ENCODE results near the gene SRP68.

Gene SRP68

DNA sequence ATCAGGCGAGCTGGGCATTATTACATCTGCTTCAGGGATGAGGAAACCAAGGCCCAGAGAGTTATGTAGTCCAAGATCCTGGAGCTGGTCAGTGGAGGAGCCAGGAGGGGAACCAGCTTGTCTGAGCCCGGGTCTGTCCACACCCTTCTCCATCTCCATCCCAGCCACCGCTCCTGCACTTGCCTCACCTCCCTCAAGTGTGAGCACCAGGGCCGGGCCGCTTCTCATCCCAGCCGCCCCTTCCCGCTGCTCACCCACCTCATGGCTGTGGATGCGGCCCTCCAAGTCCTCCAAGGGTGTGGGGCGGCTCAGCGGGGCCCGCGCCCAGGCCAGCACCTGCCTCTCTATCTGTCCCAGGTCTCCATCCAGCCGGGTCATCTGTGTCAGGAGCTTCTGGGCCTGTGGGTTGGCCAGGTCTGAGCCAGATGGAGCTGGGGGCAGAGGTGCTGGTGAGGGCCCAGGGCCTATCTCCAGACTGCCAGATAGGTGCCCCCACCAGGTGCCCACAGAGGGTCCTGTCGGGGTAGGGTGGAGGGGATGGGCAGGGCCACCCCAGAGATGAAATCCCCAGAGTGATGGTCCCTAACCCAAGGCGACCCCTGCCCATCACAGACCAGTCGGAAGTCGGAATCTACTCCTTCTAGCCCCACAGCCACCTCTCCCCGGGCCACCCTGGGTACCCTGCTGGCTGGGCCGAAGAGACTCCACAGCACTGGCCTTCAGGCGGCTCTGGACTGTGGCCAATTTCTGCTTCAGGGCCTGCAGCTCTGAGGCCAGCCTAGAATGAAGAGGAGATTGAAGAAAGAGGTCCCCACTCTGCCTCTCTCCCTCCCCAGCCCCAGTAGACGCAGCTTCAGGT, 54.6 kb downstream of the SRP68 start:
- no peak for ATAC-seq
- no peak for TF ChIP-seq TOX (CRISPR knock-in tag; IDR thresholded peaks at IDR 0.05; ENCODE audit: borderline replicate concordance)
- TF ChIP-seq ZNF565 (CRISPR knock-in tag; conservative IDR thresholded peaks at IDR 0.05; ENCODE audit: low read depth) = no peak
- TF ChIP-seq ZNF8 (CRISPR knock-in tag; IDR thresholded peaks at IDR 0.05) = no peak
- no peak for TF ChIP-seq CSDC2 (CRISPR knock-in tag; IDR thresholded peaks at IDR 0.05)
- no peak for TF ChIP-seq GLIS3 (CRISPR knock-in tag; IDR thresholded peaks at IDR 0.05)
- TF ChIP-seq, protein P1, sequence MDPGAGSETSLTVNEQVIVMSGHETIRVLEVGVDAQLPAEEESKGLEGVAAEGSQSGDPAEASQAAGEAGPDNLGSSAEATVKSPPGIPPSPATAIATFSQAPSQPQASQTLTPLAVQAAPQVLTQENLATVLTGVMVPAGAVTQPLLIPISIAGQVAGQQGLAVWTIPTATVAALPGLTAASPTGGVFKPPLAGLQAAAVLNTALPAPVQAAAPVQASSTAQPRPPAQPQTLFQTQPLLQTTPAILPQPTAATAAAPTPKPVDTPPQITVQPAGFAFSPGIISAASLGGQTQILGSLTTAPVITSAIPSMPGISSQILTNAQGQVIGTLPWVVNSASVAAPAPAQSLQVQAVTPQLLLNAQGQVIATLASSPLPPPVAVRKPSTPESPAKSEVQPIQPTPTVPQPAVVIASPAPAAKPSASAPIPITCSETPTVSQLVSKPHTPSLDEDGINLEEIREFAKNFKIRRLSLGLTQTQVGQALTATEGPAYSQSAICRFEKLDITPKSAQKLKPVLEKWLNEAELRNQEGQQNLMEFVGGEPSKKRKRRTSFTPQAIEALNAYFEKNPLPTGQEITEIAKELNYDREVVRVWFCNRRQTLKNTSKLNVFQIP (CRISPR knock-in tag; IDR thresholded peaks at IDR 0.05; ENCODE audit: borderline replicate concordance, low read depth) = no peak
- TF ChIP-seq TCF4 (CRISPR knock-in tag; IDR thresholded peaks at IDR 0.05; ENCODE audit: borderline replicate concordance) = no peak
- no peak for TF ChIP-seq ZNF70 (CRISPR knock-in tag; IDR thresholded peaks at IDR 0.05)
- no peak for TF ChIP-seq ESRRG (CRISPR knock-in tag; IDR thresholded peaks at IDR 0.05)
- TF ChIP-seq BACH2 (CRISPR knock-in tag; IDR thresholded peaks at IDR 0.05; ENCODE audit: borderline replicate concordance) = no peak

DNA sequence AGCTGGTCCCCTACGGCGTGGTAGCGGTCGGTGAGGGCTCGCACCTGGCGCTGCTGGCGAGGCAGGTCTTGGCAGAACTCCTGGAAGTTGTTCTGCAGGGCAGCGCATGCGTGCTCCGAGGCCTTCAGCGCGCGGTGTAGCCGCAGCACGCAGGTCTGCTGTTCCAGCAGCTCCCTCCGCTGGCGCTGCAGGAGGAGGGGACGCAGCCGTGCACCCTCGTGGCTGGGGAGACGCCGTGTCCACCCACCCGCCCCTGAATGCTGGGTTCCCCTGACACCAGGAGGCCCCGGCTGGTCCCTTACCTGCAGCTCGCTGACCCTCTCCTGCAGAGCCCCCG, 57.4 kb downstream of the SRP68 start:
- ATAC-seq = peak; percentile 47
- TF ChIP-seq TCF4 (CRISPR knock-in tag; IDR thresholded peaks at IDR 0.05; ENCODE audit: borderline replicate concordance) (no peak), SNAI2 (CRISPR knock-in tag; IDR thresholded peaks at IDR 0.05) (no peak), PPARA (CRISPR knock-in tag; IDR thresholded peaks at IDR 0.05; ENCODE audit: borderline replicate concordance) (no peak), ZFP3 (CRISPR knock-in tag; IDR thresholded peaks at IDR 0.05) (no peak), RARB (CRISPR knock-in tag; IDR thresholded peaks at IDR 0.05) (no peak), ZNF8 (CRISPR knock-in tag; IDR thresholded peaks at IDR 0.05) (no peak), GLIS3 (CRISPR knock-in tag; IDR thresholded peaks at IDR 0.05) (no peak), CSDC2 (CRISPR knock-in tag; IDR thresholded peaks at IDR 0.05) (no peak), ZFP30 (CRISPR knock-in tag; IDR thresholded peaks at IDR 0.05) (no peak)
- TF ChIP-seq, protein P1 (CRISPR knock-in tag; IDR thresholded peaks at IDR 0.05; ENCODE audit: borderline replicate concordance, low read depth) = no peak
- TF ChIP-seq, protein P2, sequence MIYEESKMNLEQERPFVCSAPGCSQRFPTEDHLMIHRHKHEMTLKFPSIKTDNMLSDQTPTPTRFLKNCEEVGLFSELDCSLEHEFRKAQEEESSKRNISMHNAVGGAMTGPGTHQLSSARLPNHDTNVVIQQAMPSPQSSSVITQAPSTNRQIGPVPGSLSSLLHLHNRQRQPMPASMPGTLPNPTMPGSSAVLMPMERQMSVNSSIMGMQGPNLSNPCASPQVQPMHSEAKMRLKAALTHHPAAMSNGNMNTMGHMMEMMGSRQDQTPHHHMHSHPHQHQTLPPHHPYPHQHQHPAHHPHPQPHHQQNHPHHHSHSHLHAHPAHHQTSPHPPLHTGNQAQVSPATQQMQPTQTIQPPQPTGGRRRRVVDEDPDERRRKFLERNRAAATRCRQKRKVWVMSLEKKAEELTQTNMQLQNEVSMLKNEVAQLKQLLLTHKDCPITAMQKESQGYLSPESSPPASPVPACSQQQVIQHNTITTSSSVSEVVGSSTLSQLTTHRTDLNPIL (CRISPR knock-in tag; IDR thresholded peaks at IDR 0.05; ENCODE audit: low read depth) = no peak
- TF ChIP-seq, protein P3, sequence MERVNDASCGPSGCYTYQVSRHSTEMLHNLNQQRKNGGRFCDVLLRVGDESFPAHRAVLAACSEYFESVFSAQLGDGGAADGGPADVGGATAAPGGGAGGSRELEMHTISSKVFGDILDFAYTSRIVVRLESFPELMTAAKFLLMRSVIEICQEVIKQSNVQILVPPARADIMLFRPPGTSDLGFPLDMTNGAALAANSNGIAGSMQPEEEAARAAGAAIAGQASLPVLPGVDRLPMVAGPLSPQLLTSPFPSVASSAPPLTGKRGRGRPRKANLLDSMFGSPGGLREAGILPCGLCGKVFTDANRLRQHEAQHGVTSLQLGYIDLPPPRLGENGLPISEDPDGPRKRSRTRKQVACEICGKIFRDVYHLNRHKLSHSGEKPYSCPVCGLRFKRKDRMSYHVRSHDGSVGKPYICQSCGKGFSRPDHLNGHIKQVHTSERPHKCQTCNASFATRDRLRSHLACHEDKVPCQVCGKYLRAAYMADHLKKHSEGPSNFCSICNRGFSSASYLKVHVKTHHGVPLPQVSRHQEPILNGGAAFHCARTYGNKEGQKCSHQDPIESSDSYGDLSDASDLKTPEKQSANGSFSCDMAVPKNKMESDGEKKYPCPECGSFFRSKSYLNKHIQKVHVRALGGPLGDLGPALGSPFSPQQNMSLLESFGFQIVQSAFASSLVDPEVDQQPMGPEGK (CRISPR knock-in tag; IDR thresholded peaks at IDR 0.05; ENCODE audit: borderline replicate concordance) = no peak

DNA sequence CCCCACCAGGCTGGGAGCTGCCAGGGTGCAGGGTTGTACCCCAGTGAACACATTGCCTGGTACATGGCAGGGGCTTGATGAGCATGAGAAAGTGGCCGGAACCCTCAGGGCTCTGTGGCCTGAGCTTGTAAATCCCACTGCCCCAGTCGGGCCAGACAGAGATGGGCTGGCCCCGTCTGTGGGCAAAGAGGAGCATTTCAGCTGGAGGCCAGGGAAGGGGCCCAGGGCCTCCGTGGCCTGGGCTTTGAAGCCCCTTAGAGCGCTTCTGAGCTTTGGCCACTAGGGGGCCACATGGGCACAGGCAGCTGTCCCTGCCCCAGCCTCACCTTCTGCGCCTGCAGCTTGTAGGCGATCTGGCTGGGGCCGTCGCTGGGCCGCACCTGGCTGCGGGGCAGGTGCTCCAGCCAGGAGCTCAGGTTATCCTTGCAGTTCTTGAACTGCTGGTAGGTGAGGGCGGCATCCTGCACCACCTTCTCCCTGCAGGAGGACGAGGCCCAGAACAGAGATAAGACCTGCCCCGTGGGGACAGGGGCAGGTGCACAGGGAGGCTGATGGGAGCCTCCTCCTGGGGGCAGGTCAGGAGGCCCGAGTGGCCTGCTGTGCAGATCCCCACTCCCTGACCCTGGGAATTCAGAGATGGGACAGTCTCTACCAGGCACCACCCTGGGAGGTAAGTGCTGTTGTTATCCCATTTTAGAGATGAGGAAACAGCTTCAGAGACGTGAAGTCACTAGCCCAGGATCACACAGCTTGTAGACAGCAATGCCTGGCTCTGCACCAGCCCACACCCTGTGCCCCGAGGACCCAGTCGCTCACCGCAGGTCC, 58.0 kb downstream of the SRP68 start:
- ATAC-seq = peak; percentile 98
- TF ChIP-seq TCF4 (CRISPR knock-in tag; IDR thresholded peaks at IDR 0.05; ENCODE audit: borderline replicate concordance) (no peak), ZFP3 (CRISPR knock-in tag; IDR thresholded peaks at IDR 0.05) (no peak), ZFP30 (CRISPR knock-in tag; IDR thresholded peaks at IDR 0.05) (no peak)

DNA sequence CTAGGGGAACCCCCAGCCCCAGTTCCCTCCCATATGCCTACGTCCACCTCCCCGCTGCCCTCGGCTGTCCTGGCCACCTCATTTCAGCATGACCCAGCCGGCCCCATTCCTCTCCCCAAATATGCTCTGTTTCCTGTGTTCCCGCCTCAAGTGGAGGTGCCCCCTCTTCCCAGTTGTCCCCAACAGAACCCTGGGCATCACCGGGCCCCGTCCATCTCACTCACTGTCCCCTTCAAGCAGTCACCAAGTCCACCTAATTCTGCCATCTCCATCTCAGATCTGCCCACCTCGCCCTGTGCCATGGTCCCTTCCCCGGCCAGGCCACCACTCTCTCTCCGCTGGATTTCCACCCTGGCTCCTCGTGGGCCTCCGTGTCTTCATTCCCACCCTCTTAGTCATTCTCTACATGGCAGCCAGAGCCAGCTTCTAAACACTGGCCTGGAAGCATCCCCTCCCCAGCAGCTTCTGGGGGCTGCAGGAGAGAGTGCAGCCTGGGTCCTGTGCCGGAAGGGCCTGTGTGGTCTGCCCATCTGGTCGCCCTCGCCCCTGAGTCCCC, 58.9 kb downstream of the SRP68 start:
- TF ChIP-seq SNAI2 (CRISPR knock-in tag; IDR thresholded peaks at IDR 0.05) (no peak), ZNF565 (CRISPR knock-in tag; conservative IDR thresholded peaks at IDR 0.05; ENCODE audit: low read depth) (no peak)
- TF ChIP-seq, protein P1 (CRISPR knock-in tag; IDR thresholded peaks at IDR 0.05; ENCODE audit: borderline replicate concordance, low read depth) = no peak
- ATAC-seq = no peak
